IPS-20b (cell line): Measurements from ENCODE around the gene ECE2.

Experiments used
- H3K27ac ChIP-seq: one replicate; pipeline ENCODE4 v1.5.1; 2013; ENCODE audit warnings: low read length
- H3K27me3 ChIP-seq: 2 replicates; pipeline ENCODE4 v1.6.1; 2013; ENCODE audit warnings: mild to moderate bottlenecking, low read length, inconsistent platforms; ENCODE audit not compliant: insufficient read depth
- H3K36me3 ChIP-seq: 2 replicates; pipeline ENCODE4 v1.6.1; 2013; ENCODE audit warnings: low read depth, mild to moderate bottlenecking, inconsistent platforms, low read length, moderate library complexity; ENCODE audit not compliant: insufficient read depth
- H3K4me1 ChIP-seq: 2 replicates; pipeline ENCODE4 v1.6.1; 2013; ENCODE audit warnings: mild to moderate bottlenecking, control low read depth, inconsistent platforms, low read length, moderate library complexity; ENCODE audit not compliant: insufficient read depth
- H3K4me3 ChIP-seq: 2 replicates; pipeline ENCODE4 v1.5.1; 2013; ENCODE audit warnings: mild to moderate bottlenecking, low read length, inconsistent platforms
- H3K9ac ChIP-seq: 2 replicates; pipeline ENCODE4 v1.6.1; 2013; ENCODE audit warnings: low read depth, mild to moderate bottlenecking, inconsistent platforms, low read length, moderate library complexity
- H3K9me3 ChIP-seq: 2 replicates; pipeline ENCODE4 v1.6.1; 2013; ENCODE audit warnings: mild to moderate bottlenecking, low read depth, low read length, inconsistent platforms; ENCODE audit not compliant: insufficient read depth

Gene ECE2

GRCh38 chr3:184275961-184276910 is at the start of gene ECE2:
Gene ECE2, plus strand, starts transcription at chr3:184276022. Its CDS starts 132 bp downstream, at chr3:184276154.
- no peaks in the 10 kb centered on the region for H3K9me3 ChIP-seq
- H3K4me1 ChIP-seq, result no peaks in the 10 kb centered on the region
- no peak within 1 kb of the TSS for H3K27ac ChIP-seq
- H3K4me3 ChIP-seq, result peak within 1 kb of the TSS; percentile 53; the same call in 1 of the 2 replicates
- H3K36me3 ChIP-seq, result no peaks in the 10 kb centered on the region
- H3K9ac ChIP-seq, result no peak within 1 kb of the TSS
- peaks cover 63% of the 10 kb centered on the region for H3K27me3 ChIP-seq

- no peak overlapping the region for H3K27ac ChIP-seq
- H3K9ac ChIP-seq, result no peak overlapping the region
- no peaks in the 10 kb centered on the region for H3K4me1 ChIP-seq
- H3K36me3 ChIP-seq, result no peaks in the 10 kb centered on the region
- no peak overlapping the region for H3K4me3 ChIP-seq
- no peaks in the 10 kb centered on the region for H3K9me3 ChIP-seq
- H3K27me3 ChIP-seq, result peaks cover 69% of the 10 kb centered on the region
These were observed 48.3 kb upstream of the ECE2 start for GRCh38 chr3:184227481-184227935.

- Histone ChIP-seq H3K9ac (no peak overlapping the region), H3K36me3 (no peaks in the 10 kb centered on the region), H3K4me3 (peak overlapping the region; percentile 62; the same call in 1 of the 2 replicates), H3K27me3 (peaks cover 79% of the 10 kb centered on the region), H3K9me3 (no peaks in the 10 kb centered on the region), H3K27ac (no peak overlapping the region), H3K4me1 (no peaks in the 10 kb centered on the region)
These were observed 47.3 kb upstream of the ECE2 start for GRCh38 chr3:184228376-184229137.

- H3K36me3 ChIP-seq, result no peaks in the 10 kb centered on the region
- H3K27me3 ChIP-seq, result peaks cover 87% of the 10 kb centered on the region
- H3K4me3 ChIP-seq, result peak within 1 kb of the TSS; percentile 62
- no peaks in the 10 kb centered on the region for H3K4me1 ChIP-seq
- H3K9me3 ChIP-seq, result no peaks in the 10 kb centered on the region
- H3K27ac ChIP-seq, result no peak within 1 kb of the TSS
- no peak within 1 kb of the TSS for H3K9ac ChIP-seq
These were observed 46.3 kb upstream of the ECE2 start, which contains the start of gene VWA5B2 for GRCh38 chr3:184229394-184230080. Gene VWA5B2, plus strand, starts transcription at chr3:184229585. Its CDS starts 944 bp downstream, at chr3:184230529.

- peaks cover 85% of the 10 kb centered on the region for H3K27me3 ChIP-seq
- H3K4me3 ChIP-seq, result peak overlapping the region; percentile 62; the same call in 1 of the 2 replicates
- no peak overlapping the region for H3K9ac ChIP-seq
These were observed 45.7 kb upstream of the ECE2 start for GRCh38 chr3:184230081-184230602.

GRCh38 chr3:184230603-184231528 is 45.0 kb upstream of the ECE2 start:
- peaks cover 80% of the 10 kb centered on the region for H3K27me3 ChIP-seq
- peak overlapping the region; percentile 62; the same call in 1 of the 2 replicates for H3K4me3 ChIP-seq
- H3K9me3 ChIP-seq, result no peaks in the 10 kb centered on the region
- H3K4me1 ChIP-seq, result no peaks in the 10 kb centered on the region
- no peaks in the 10 kb centered on the region for H3K36me3 ChIP-seq
- H3K27ac ChIP-seq, result no peak overlapping the region
- no peak overlapping the region for H3K9ac ChIP-seq

More at GRCh38 chr3:184230081-184230602, 45.7 kb upstream of the ECE2 start:
- H3K4me1 ChIP-seq, result no peaks in the 10 kb centered on the region
- no peak overlapping the region for H3K27ac ChIP-seq
- H3K9me3 ChIP-seq, result no peaks in the 10 kb centered on the region
- H3K36me3 ChIP-seq, result no peaks in the 10 kb centered on the region

GRCh38 chr3:184231671-184232070 is 44.2 kb upstream of the ECE2 start:
- H3K36me3 ChIP-seq, result no peaks in the 10 kb centered on the region
- H3K4me3 ChIP-seq, result no peak overlapping the region
- no peak overlapping the region for H3K9ac ChIP-seq
- no peaks in the 10 kb centered on the region for H3K9me3 ChIP-seq
- peaks cover 76% of the 10 kb centered on the region for H3K27me3 ChIP-seq
- H3K4me1 ChIP-seq, result no peaks in the 10 kb centered on the region
- H3K27ac ChIP-seq, result no peak overlapping the region

GRCh38 chr3:184233127-184233843 is 42.5 kb upstream of the ECE2 start:
- Histone ChIP-seq H3K4me1 (no peaks in the 10 kb centered on the region), H3K36me3 (no peaks in the 10 kb centered on the region), H3K27ac (no peak overlapping the region), H3K27me3 (peaks cover 69% of the 10 kb centered on the region), H3K9me3 (no peaks in the 10 kb centered on the region), H3K9ac (no peak overlapping the region), H3K4me3 (no peak overlapping the region)

GRCh38 chr3:184234224-184234623 is 41.6 kb upstream of the ECE2 start:
- peaks cover 60% of the 10 kb centered on the region for H3K27me3 ChIP-seq
- no peak overlapping the region for H3K27ac ChIP-seq
- no peaks in the 10 kb centered on the region for H3K4me1 ChIP-seq
- no peak overlapping the region for H3K9ac ChIP-seq
- H3K9me3 ChIP-seq, result no peaks in the 10 kb centered on the region
- H3K36me3 ChIP-seq, result no peaks in the 10 kb centered on the region
- no peak overlapping the region for H3K4me3 ChIP-seq
